Measurements from ENCODE around the gene SAMMSON.

SAMMSON gene

GRCh38 chr3:70049761-70050160 is 50.2 kb downstream of the SAMMSON start:
- H3K4me3 ChIP-seq (ENCODE audit: low read length): no peak overlapping the region
- TF ChIP-seq CTCF (IDR thresholded peaks at IDR 0.05; ENCODE audit: low read depth, low read length): no peak
- TF ChIP-seq EZH2phosphoT487 (IDR thresholded peaks at IDR 0.05; ENCODE audit: low read depth): no peak
- H3K36me3 ChIP-seq (replicated peaks; ENCODE audit: low read depth, low read length): no peaks in the 10 kb centered on the region
- no peak overlapping the region for H3K4me2 ChIP-seq (ENCODE audit: low read length)
- H3K27ac ChIP-seq (ENCODE audit: low read length): no peak overlapping the region
- no peaks in the 10 kb centered on the region for H3K9me3 ChIP-seq (ENCODE audit: insufficient read depth, low read length)
- no peaks in the 10 kb centered on the region for H4K20me1 ChIP-seq (ENCODE audit: insufficient read depth, low read length)
- H3K9ac ChIP-seq (ENCODE audit: low read length): no peak overlapping the region
- H3K4me1 ChIP-seq (ENCODE audit: low read length): no peaks in the 10 kb centered on the region
- no peaks in the 10 kb centered on the region for H3K79me2 ChIP-seq (ENCODE audit: low read length)
- H3K27me3 ChIP-seq (ENCODE audit: low read depth, low read length): peaks cover 29% of the 10 kb centered on the region
- no peak overlapping the region for H2AFZ ChIP-seq (ENCODE audit: low read depth, low read length)

DNA sequence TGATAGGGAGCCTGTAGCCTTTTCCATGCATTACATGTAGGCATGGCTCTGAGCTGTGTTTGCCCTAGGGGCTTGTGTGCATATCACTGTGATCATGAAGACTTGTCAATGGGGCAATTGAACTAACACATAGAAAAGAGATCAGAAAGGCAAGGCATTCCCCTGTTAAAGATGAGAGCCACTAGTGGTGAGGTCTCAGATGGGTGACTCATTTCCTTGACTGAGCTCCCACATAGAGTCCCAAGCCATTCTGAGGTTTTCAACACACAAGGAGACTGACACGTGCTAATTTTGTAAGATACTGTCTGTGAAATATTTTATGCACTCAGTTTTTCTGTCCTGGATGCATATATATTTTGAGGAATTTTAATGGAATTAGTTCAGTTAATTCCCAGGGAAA is 53.8 kb downstream of the SAMMSON start:
- no peak overlapping the region for H3K27ac ChIP-seq (ENCODE audit: low read length)
- no peak overlapping the region for H3K4me3 ChIP-seq (ENCODE audit: low read length)
- no peaks in the 10 kb centered on the region for H3K9me3 ChIP-seq (ENCODE audit: insufficient read depth, low read length)
- no peak overlapping the region for H3K9ac ChIP-seq (ENCODE audit: low read length)
- H3K4me2 ChIP-seq (ENCODE audit: low read length): no peak overlapping the region
- no peaks in the 10 kb centered on the region for H3K79me2 ChIP-seq (ENCODE audit: low read length)
- H3K27me3 ChIP-seq (ENCODE audit: low read depth, low read length): peaks cover 56% of the 10 kb centered on the region
- no peak overlapping the region for H2AFZ ChIP-seq (ENCODE audit: low read depth, low read length)
- H3K36me3 ChIP-seq (replicated peaks; ENCODE audit: low read depth, low read length): no peaks in the 10 kb centered on the region
- H4K20me1 ChIP-seq (ENCODE audit: insufficient read depth, low read length): no peaks in the 10 kb centered on the region
- TF ChIP-seq EZH2phosphoT487 (IDR thresholded peaks at IDR 0.05; ENCODE audit: low read depth): no peak
- TF ChIP-seq CTCF (IDR thresholded peaks at IDR 0.05; ENCODE audit: low read depth, low read length): no peak
- no peaks in the 10 kb centered on the region for H3K4me1 ChIP-seq (ENCODE audit: low read length)

DNA sequence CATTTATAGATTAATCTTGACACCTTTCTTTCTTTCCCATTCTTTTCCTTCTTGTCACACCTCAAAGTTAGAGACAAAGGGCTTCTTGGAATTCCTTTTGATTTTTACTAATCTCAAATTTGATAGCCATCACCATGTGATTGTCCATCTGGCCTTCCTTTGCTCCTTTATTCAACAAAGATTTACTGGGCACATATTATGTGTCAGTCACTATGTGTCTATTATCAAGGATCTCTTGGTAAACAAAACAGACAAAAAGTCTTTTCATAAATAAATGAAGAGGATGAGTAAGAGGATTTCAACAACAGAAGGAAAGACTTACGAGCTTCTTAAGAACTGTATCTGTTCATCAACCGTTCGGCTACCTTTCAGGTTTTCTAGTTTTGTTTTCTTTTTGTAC is 56.5 kb downstream of the SAMMSON start:
- Histone ChIP-seq H3K36me3 (replicated peaks; ENCODE audit: low read depth, low read length) (no peaks in the 10 kb centered on the region), H3K4me3 (ENCODE audit: low read length) (no peak overlapping the region), H4K20me1 (ENCODE audit: insufficient read depth, low read length) (no peaks in the 10 kb centered on the region), H3K9me3 (ENCODE audit: insufficient read depth, low read length) (no peaks in the 10 kb centered on the region), H2AFZ (ENCODE audit: low read depth, low read length) (no peak overlapping the region), H3K4me1 (ENCODE audit: low read length) (no peaks in the 10 kb centered on the region), H3K79me2 (ENCODE audit: low read length) (no peaks in the 10 kb centered on the region), H3K4me2 (ENCODE audit: low read length) (no peak overlapping the region), H3K9ac (ENCODE audit: low read length) (no peak overlapping the region), H3K27ac (ENCODE audit: low read length) (no peak overlapping the region), H3K27me3 (ENCODE audit: low read depth, low read length) (peaks cover 69% of the 10 kb centered on the region)
- TF ChIP-seq CTCF (IDR thresholded peaks at IDR 0.05; ENCODE audit: low read depth, low read length) (no peak), EZH2phosphoT487 (IDR thresholded peaks at IDR 0.05; ENCODE audit: low read depth) (no peak)

GRCh38 chr3:70057426-70057825 is 57.9 kb downstream of the SAMMSON start:
- H3K4me2 ChIP-seq (ENCODE audit: low read length): no peak overlapping the region

More at GRCh38 chr3:70057426-70057825, 57.9 kb downstream of the SAMMSON start:
- peaks cover 72% of the 10 kb centered on the region for H3K27me3 ChIP-seq (ENCODE audit: low read depth, low read length)
- no peak overlapping the region for H3K27ac ChIP-seq (ENCODE audit: low read length)
- no peaks in the 10 kb centered on the region for H3K9me3 ChIP-seq (ENCODE audit: insufficient read depth, low read length)
- H3K36me3 ChIP-seq (replicated peaks; ENCODE audit: low read depth, low read length): no peaks in the 10 kb centered on the region
- H3K79me2 ChIP-seq (ENCODE audit: low read length): no peaks in the 10 kb centered on the region
- H3K4me3 ChIP-seq (ENCODE audit: low read length): no peak overlapping the region
- TF ChIP-seq CTCF (IDR thresholded peaks at IDR 0.05; ENCODE audit: low read depth, low read length) (no peak), EZH2phosphoT487 (IDR thresholded peaks at IDR 0.05; ENCODE audit: low read depth) (no peak)
- H4K20me1 ChIP-seq (ENCODE audit: insufficient read depth, low read length): no peaks in the 10 kb centered on the region
- H3K4me1 ChIP-seq (ENCODE audit: low read length): no peaks in the 10 kb centered on the region
- no peak overlapping the region for H3K9ac ChIP-seq (ENCODE audit: low read length)
- no peak overlapping the region for H2AFZ ChIP-seq (ENCODE audit: low read depth, low read length)

Measured in OCI-LY3 (cell line).